Measurements from ENCODE around the gene PET100. TPM values are rescaled to one million over a fixed set of nuclear protein-coding genes. Genes with fewer than 3 reads are reported as not detected.

PET100 gene
- total RNA-seq, 1 donor from 2014 or later, result 184 TPM

GRCh38 chr19:7614859-7615741, 14.5 kb upstream of the PET100 start:
- TF ChIP-seq, protein P1, sequence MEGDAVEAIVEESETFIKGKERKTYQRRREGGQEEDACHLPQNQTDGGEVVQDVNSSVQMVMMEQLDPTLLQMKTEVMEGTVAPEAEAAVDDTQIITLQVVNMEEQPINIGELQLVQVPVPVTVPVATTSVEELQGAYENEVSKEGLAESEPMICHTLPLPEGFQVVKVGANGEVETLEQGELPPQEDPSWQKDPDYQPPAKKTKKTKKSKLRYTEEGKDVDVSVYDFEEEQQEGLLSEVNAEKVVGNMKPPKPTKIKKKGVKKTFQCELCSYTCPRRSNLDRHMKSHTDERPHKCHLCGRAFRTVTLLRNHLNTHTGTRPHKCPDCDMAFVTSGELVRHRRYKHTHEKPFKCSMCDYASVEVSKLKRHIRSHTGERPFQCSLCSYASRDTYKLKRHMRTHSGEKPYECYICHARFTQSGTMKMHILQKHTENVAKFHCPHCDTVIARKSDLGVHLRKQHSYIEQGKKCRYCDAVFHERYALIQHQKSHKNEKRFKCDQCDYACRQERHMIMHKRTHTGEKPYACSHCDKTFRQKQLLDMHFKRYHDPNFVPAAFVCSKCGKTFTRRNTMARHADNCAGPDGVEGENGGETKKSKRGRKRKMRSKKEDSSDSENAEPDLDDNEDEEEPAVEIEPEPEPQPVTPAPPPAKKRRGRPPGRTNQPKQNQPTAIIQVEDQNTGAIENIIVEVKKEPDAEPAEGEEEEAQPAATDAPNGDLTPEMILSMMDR (IDR thresholded peaks at IDR 0.05; ENCODE audit: unreplicated experiment), result no peak
- DNase-seq (ENCODE audit: low spot score, unreplicated experiment), result no peak
- Mint-ChIP-seq H3K27me3 (no peaks in the 10 kb centered on the region), H3K9me3 (ENCODE audit: low read depth) (no peaks in the 10 kb centered on the region), H3K36me3 (ENCODE audit: insufficient read depth) (peaks cover 11% of the 10 kb centered on the region), H3K4me3 (ENCODE audit: low read depth) (no peak overlapping the region), H3K27ac (no peak overlapping the region), H3K4me1 (ENCODE audit: low read depth) (no peaks in the 10 kb centered on the region)

DNA sequence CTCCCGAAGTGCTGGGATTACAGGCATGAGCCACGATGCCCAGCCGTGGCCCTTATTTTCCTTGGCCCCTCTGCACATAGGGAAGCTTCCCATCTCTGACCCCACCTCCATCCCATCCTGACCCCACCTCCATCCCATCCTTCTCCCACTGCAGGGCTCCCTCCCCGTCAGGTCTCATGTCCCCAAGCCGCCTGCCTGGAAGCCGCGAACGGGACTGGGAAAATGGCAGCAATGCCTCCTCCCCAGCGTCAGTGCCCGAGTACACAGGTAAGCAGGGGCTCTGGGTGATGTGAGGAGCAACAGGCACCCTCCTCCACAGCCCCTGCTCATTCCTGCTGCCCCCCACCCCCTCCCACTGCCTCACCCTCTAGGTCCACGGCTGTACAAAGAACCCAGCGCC, 12.4 kb upstream of the PET100 start:
- H3K4me3 Mint-ChIP-seq (ENCODE audit: low read depth), result no peak overlapping the region
- H3K27ac Mint-ChIP-seq, result no peak overlapping the region
- no peaks in the 10 kb centered on the region for H3K4me1 Mint-ChIP-seq (ENCODE audit: low read depth)
- TF ChIP-seq, protein P1 (IDR thresholded peaks at IDR 0.05; ENCODE audit: unreplicated experiment), result no peak
- no peak for DNase-seq (ENCODE audit: low spot score, unreplicated experiment)
- H3K36me3 Mint-ChIP-seq (ENCODE audit: insufficient read depth), result peaks cover 15% of the 10 kb centered on the region
- H3K27me3 Mint-ChIP-seq, result no peaks in the 10 kb centered on the region
- H3K9me3 Mint-ChIP-seq (ENCODE audit: low read depth), result no peaks in the 10 kb centered on the region

DNA sequence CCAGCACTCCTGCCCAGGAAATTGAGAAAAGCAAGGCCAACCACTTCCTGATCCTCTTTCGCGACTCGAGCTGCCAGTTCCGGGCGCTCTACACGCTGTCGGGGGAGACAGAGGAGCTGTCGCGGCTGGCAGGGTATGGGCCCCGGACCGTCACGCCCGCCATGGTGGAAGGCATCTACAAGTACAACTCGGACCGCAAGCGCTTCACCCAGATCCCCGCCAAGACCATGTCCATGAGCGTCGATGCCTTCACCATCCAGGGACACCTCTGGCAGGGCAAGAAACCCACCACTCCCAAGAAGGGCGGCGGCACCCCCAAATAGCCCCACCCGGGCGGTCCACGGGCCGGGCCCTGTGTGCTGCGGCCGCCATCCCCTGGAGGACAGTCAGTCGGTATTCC, 11.9 kb upstream of the PET100 start:
- TF ChIP-seq, protein P1 (IDR thresholded peaks at IDR 0.05; ENCODE audit: unreplicated experiment), result no peak
- H3K27ac Mint-ChIP-seq, result peak overlapping the region; percentile 67

GRCh38 chr19:7618348-7618747, 11.2 kb upstream of the PET100 start:
- no peaks in the 10 kb centered on the region for H3K9me3 Mint-ChIP-seq (ENCODE audit: low read depth)
- H3K27me3 Mint-ChIP-seq, result no peaks in the 10 kb centered on the region
- peak overlapping the region; percentile 83 for H3K27ac Mint-ChIP-seq
- H3K4me3 Mint-ChIP-seq (ENCODE audit: low read depth), result no peak overlapping the region
- DNase-seq (ENCODE audit: low spot score, unreplicated experiment), result no peak
- no peaks in the 10 kb centered on the region for H3K4me1 Mint-ChIP-seq (ENCODE audit: low read depth)
- peaks cover 20% of the 10 kb centered on the region for H3K36me3 Mint-ChIP-seq (ENCODE audit: insufficient read depth)
- TF ChIP-seq, protein P1 (IDR thresholded peaks at IDR 0.05; ENCODE audit: unreplicated experiment), result no peak

More for the DNA sequence above, 11.9 kb upstream of the PET100 start:
- Mint-ChIP-seq H3K9me3 (ENCODE audit: low read depth) (no peaks in the 10 kb centered on the region), H3K4me3 (ENCODE audit: low read depth) (no peak overlapping the region), H3K36me3 (ENCODE audit: insufficient read depth) (peaks cover 15% of the 10 kb centered on the region), H3K27me3 (no peaks in the 10 kb centered on the region), H3K4me1 (ENCODE audit: low read depth) (no peaks in the 10 kb centered on the region)
- no peak for DNase-seq (ENCODE audit: low spot score, unreplicated experiment)

- Mint-ChIP-seq H3K36me3 (ENCODE audit: insufficient read depth) (peaks cover 20% of the 10 kb centered on the region), H3K27ac (peak overlapping the region; percentile 83), H3K9me3 (ENCODE audit: low read depth) (no peaks in the 10 kb centered on the region)
Observed at GRCh38 chr19:7618771-7619510, 10.7 kb upstream of the PET100 start.

More at GRCh38 chr19:7618771-7619510, 10.7 kb upstream of the PET100 start:
- no peak for DNase-seq (ENCODE audit: low spot score, unreplicated experiment)
- Mint-ChIP-seq H3K4me3 (ENCODE audit: low read depth) (no peak overlapping the region), H3K4me1 (ENCODE audit: low read depth) (no peaks in the 10 kb centered on the region), H3K27me3 (no peaks in the 10 kb centered on the region)
- TF ChIP-seq, protein P1 (IDR thresholded peaks at IDR 0.05; ENCODE audit: unreplicated experiment), result no peak
